ENCODE data around the gene MAST2.
"Not testable (repeated sequence)": the region's sequence is repeated elsewhere in the genome, so short reads cannot be mapped to it uniquely, and the experiment has no call there.

MAST2 gene

GRCh38 chr1:45957684-45958083, 154.3 kb downstream of the MAST2 start:
- Histone ChIP-seq H3K27me3 (ENCODE audit: insufficient read depth, insufficient read length) (no peaks in the 10 kb centered on the region), H3K4me1 (ENCODE audit: insufficient read depth, insufficient read length) (no peaks in the 10 kb centered on the region), H3K9me3 (ENCODE audit: insufficient read depth, low read length) (0 out of 2 replicates have a peak, but pooled peaks cover 3% of the 10 kb centered on the region), H3K36me3 (ENCODE audit: insufficient read depth, insufficient read length, low read length) (peaks cover 24% of the 10 kb centered on the region), H3K4me3 (ENCODE audit: insufficient read length, low read depth) (no peak overlapping the region), H3K9ac (ENCODE audit: insufficient read length, low read depth) (no peak overlapping the region)
- no peak for DNase-seq (ENCODE audit: low read depth, low spot score)
- TF ChIP-seq ZNF274 (IDR thresholded peaks at IDR 0.05; ENCODE audit: low read depth, low read length), result no peak
- no peak for TF ChIP-seq YY1 (IDR thresholded peaks at IDR 0.05; ENCODE audit: insufficient read depth, insufficient read length)

- Histone ChIP-seq H3K4me1 (ENCODE audit: insufficient read depth, insufficient read length) (no peaks in the 10 kb centered on the region), H3K9me3 (ENCODE audit: insufficient read depth, low read length) (0 out of 2 replicates have a peak, but pooled peaks cover 3% of the 10 kb centered on the region), H3K36me3 (ENCODE audit: insufficient read depth, insufficient read length, low read length) (peaks cover 24% of the 10 kb centered on the region), H3K9ac (ENCODE audit: insufficient read length, low read depth) (no peak overlapping the region), H3K27me3 (ENCODE audit: insufficient read depth, insufficient read length) (no peaks in the 10 kb centered on the region), H3K4me3 (ENCODE audit: insufficient read length, low read depth) (no peak overlapping the region)
- TF ChIP-seq YY1 (IDR thresholded peaks at IDR 0.05; ENCODE audit: insufficient read depth, insufficient read length) (no peak), ZNF274 (IDR thresholded peaks at IDR 0.05; ENCODE audit: low read depth, low read length) (no peak), SUZ12 (IDR thresholded peaks at IDR 0.05; ENCODE audit: extremely low read depth, insufficient read depth, insufficient read length) (no peak)
- DNase-seq (ENCODE audit: low read depth, low spot score), result no peak
Observed at GRCh38 chr1:45958317-45958716, 154.9 kb downstream of the MAST2 start.

- Histone ChIP-seq H3K4me3 (ENCODE audit: insufficient read length, low read depth) (no peak overlapping the region), H3K27me3 (ENCODE audit: insufficient read depth, insufficient read length) (no peaks in the 10 kb centered on the region), H3K9me3 (ENCODE audit: insufficient read depth, low read length) (0 out of 2 replicates have a peak, but pooled peaks cover 3% of the 10 kb centered on the region), H3K36me3 (ENCODE audit: insufficient read depth, insufficient read length, low read length) (peaks cover 24% of the 10 kb centered on the region), H3K9ac (ENCODE audit: insufficient read length, low read depth) (no peak overlapping the region), H3K4me1 (ENCODE audit: insufficient read depth, insufficient read length) (no peaks in the 10 kb centered on the region)
- no peak for DNase-seq (ENCODE audit: low read depth, low spot score)
- TF ChIP-seq YY1 (IDR thresholded peaks at IDR 0.05; ENCODE audit: insufficient read depth, insufficient read length), result no peak
- TF ChIP-seq SUZ12 (IDR thresholded peaks at IDR 0.05; ENCODE audit: extremely low read depth, insufficient read depth, insufficient read length), result no peak
Observed at GRCh38 chr1:45960930-45961715, 157.7 kb downstream of the MAST2 start.

GRCh38 chr1:45961936-45962335, 158.5 kb downstream of the MAST2 start:
- H3K9me3 ChIP-seq (ENCODE audit: insufficient read depth, low read length); H3K4me3 ChIP-seq (ENCODE audit: insufficient read length, low read depth); DNase-seq (ENCODE audit: low read depth, low spot score); H3K9ac ChIP-seq (ENCODE audit: insufficient read length, low read depth); H3K27me3 ChIP-seq (ENCODE audit: insufficient read depth, insufficient read length); H3K4me1 ChIP-seq (ENCODE audit: insufficient read depth, insufficient read length): not testable (repeated sequence)
- H3K36me3 ChIP-seq (ENCODE audit: insufficient read depth, insufficient read length, low read length), result peaks cover 24% of the 10 kb centered on the region

- no peak for TF ChIP-seq ZNF274 (IDR thresholded peaks at IDR 0.05; ENCODE audit: low read depth, low read length)
- no peak for TF ChIP-seq YY1 (IDR thresholded peaks at IDR 0.05; ENCODE audit: insufficient read depth, insufficient read length)
- TF ChIP-seq SUZ12 (IDR thresholded peaks at IDR 0.05; ENCODE audit: extremely low read depth, insufficient read depth, insufficient read length), result no peak
- DNase-seq (ENCODE audit: low read depth, low spot score), result no peak
- Histone ChIP-seq H3K4me1 (ENCODE audit: insufficient read depth, insufficient read length) (no peaks in the 10 kb centered on the region), H3K36me3 (ENCODE audit: insufficient read depth, insufficient read length, low read length) (peaks cover 23% of the 10 kb centered on the region), H3K4me3 (ENCODE audit: insufficient read length, low read depth) (no peak overlapping the region), H3K9me3 (ENCODE audit: insufficient read depth, low read length) (peaks cover 16% of the 10 kb centered on the region), H3K9ac (ENCODE audit: insufficient read length, low read depth) (no peak overlapping the region), H3K27me3 (ENCODE audit: insufficient read depth, insufficient read length) (no peaks in the 10 kb centered on the region)
Observed at GRCh38 chr1:45968941-45969666, 165.7 kb downstream of the MAST2 start.

- Histone ChIP-seq H3K36me3 (ENCODE audit: insufficient read depth, insufficient read length, low read length) (peaks cover 23% of the 10 kb centered on the region), H3K27me3 (ENCODE audit: insufficient read depth, insufficient read length) (no peaks in the 10 kb centered on the region), H3K9me3 (ENCODE audit: insufficient read depth, low read length) (peaks cover 16% of the 10 kb centered on the region), H3K4me1 (ENCODE audit: insufficient read depth, insufficient read length) (no peaks in the 10 kb centered on the region), H3K9ac (ENCODE audit: insufficient read length, low read depth) (no peak overlapping the region), H3K4me3 (ENCODE audit: insufficient read length, low read depth) (no peak overlapping the region)
- TF ChIP-seq YY1 (IDR thresholded peaks at IDR 0.05; ENCODE audit: insufficient read depth, insufficient read length), result no peak
- no peak for TF ChIP-seq ZNF274 (IDR thresholded peaks at IDR 0.05; ENCODE audit: low read depth, low read length)
- no peak for TF ChIP-seq SUZ12 (IDR thresholded peaks at IDR 0.05; ENCODE audit: extremely low read depth, insufficient read depth, insufficient read length)
- no peak for DNase-seq (ENCODE audit: low read depth, low spot score)
Observed at GRCh38 chr1:45969866-45970265, 166.5 kb downstream of the MAST2 start.

GRCh38 chr1:45971335-45971734, 167.9 kb downstream of the MAST2 start:
- no peak for DNase-seq (ENCODE audit: low read depth, low spot score)
- no peak overlapping the region for H3K9ac ChIP-seq (ENCODE audit: insufficient read length, low read depth)
- peaks cover 23% of the 10 kb centered on the region for H3K36me3 ChIP-seq (ENCODE audit: insufficient read depth, insufficient read length, low read length)
- no peaks in the 10 kb centered on the region for H3K4me1 ChIP-seq (ENCODE audit: insufficient read depth, insufficient read length)
- peaks cover 16% of the 10 kb centered on the region for H3K9me3 ChIP-seq (ENCODE audit: insufficient read depth, low read length)
- TF ChIP-seq YY1 (IDR thresholded peaks at IDR 0.05; ENCODE audit: insufficient read depth, insufficient read length), result no peak
- TF ChIP-seq SUZ12 (IDR thresholded peaks at IDR 0.05; ENCODE audit: extremely low read depth, insufficient read depth, insufficient read length), result no peak
- no peak for TF ChIP-seq ZNF274 (IDR thresholded peaks at IDR 0.05; ENCODE audit: low read depth, low read length)
- no peaks in the 10 kb centered on the region for H3K27me3 ChIP-seq (ENCODE audit: insufficient read depth, insufficient read length)
- no peak overlapping the region for H3K4me3 ChIP-seq (ENCODE audit: insufficient read length, low read depth)

Measured in NT2/D1 (cell line).